Fibroblast of lung (primary cell): ENCODE measurements around the gene ITCH. TPM values are rescaled to one million over a fixed set of nuclear protein-coding genes. Genes with fewer than 3 reads are reported as not detected.
"Not testable (repeated sequence)": the region's sequence is repeated elsewhere in the genome, so short reads cannot be mapped to it uniquely, and the experiment has no call there.

Experiments used
- DNase-seq, 2 donors: peaks; one replicate each; pipeline versions ENCODE4 v3.0.0 to v3.0.0-alpha.2; 2010; ENCODE audit warnings: low read depth in 2 of 2
- H2AFZ ChIP-seq: 2 replicates; pipeline ENCODE4 v1.5.1; 2012; ENCODE audit warnings: low read length, control low read depth, inconsistent platforms
- H3K27ac ChIP-seq: 2 replicates; pipeline ENCODE4 v1.5.1; 2011; ENCODE audit warnings: low read length, control low read depth; ENCODE audit not compliant: insufficient read depth
- H3K27me3 ChIP-seq: 2 replicates; pipeline ENCODE4 v1.5.1; 2011; ENCODE audit warnings: mild to moderate bottlenecking, low read length; ENCODE audit not compliant: control insufficient read depth, insufficient read depth
- H3K36me3 ChIP-seq: 2 replicates; pipeline ENCODE4 v1.5.1; 2011; ENCODE audit warnings: low read length; ENCODE audit not compliant: control insufficient read depth, insufficient read depth
- H3K4me1 ChIP-seq: 2 replicates; pipeline ENCODE4 v1.5.1; 2011; ENCODE audit warnings: low read length; ENCODE audit not compliant: control insufficient read depth, insufficient read depth; ENCODE audit errors: extremely low read depth
- H3K4me2 ChIP-seq: 2 replicates; pipeline ENCODE4 v1.5.1; 2011; ENCODE audit warnings: low read length, control low read depth; ENCODE audit not compliant: insufficient read depth; ENCODE audit errors: extremely low read depth
- H3K4me3 ChIP-seq, 4 experiments: fragments of 200-600 bp in 1 of 4; sonication (generic) in 1 of 4; replicated peaks in 1 of 4; 2 replicates each; pipeline ENCODE4 v1.5.1; 2011 to 2016; ENCODE audit warnings: low read length in 4 of 4, low read depth in 3 of 4, mild to moderate bottlenecking in 3 of 4, control low read depth in 2 of 4, inconsistent platforms in 1 of 4, mixed read lengths in 1 of 4; ENCODE audit not compliant: insufficient read depth in 1 of 4; ENCODE audit errors: control extremely low read depth in 1 of 4
- H3K79me2 ChIP-seq: 2 replicates; pipeline ENCODE4 v1.5.1; 2012; ENCODE audit warnings: mild to moderate bottlenecking, low read length, inconsistent platforms; ENCODE audit not compliant: control insufficient read depth, insufficient read depth
- H3K9ac ChIP-seq: 2 replicates; pipeline ENCODE4 v1.5.1; 2011; ENCODE audit warnings: mild to moderate bottlenecking, low read length, control low read depth; ENCODE audit not compliant: insufficient read depth
- H3K9me3 ChIP-seq: 2 replicates; pipeline ENCODE4 v1.5.1; 2012; ENCODE audit warnings: low read depth, low read length; ENCODE audit not compliant: control insufficient read depth, insufficient read depth
- H4K20me1 ChIP-seq: 2 replicates; pipeline ENCODE4 v1.5.1; 2011; ENCODE audit warnings: low read length; ENCODE audit not compliant: control insufficient read depth, insufficient read depth; ENCODE audit errors: extremely low read depth
- EZH2 ChIP-seq: IDR thresholded peaks from 2 replicates; pipeline ENCODE4 v1.5.1; 2012; ENCODE audit warnings: low read length, control low read depth, mild to moderate bottlenecking; ENCODE audit errors: missing control alignments
- polyA plus RNA-seq, 2 donors: library from polyadenylated mRNA; depleted of rRNA in 1 of 2; stranded (reverse) in 1 of 2; unstranded in 1 of 2; fragments of >200 nt; gene quantifications; 2 replicates each; pipeline ENCODE4 v1.2.1, GENCODE V29; 2011 to 2012; ENCODE audit warnings: missing spikeins in 1 of 2
- total RNA-seq: library from RNA; depleted of rRNA; stranded (reverse); fragments of >200 nt; gene quantifications from 2 replicates; pipeline ENCODE4 v1.2.1, GENCODE V29; 2014
- TF ChIP-seq, protein P1 (sequence below), 2 donors: IDR thresholded peaks in 1 of 2; conservative IDR thresholded peaks in 1 of 2; 1 replicate in 1 of 2; 2 replicates in 1 of 2; pipeline ENCODE4 v1.5.1; 2011 to 2012; ENCODE audit warnings: low read length in 2 of 2, control low read depth in 1 of 2, inconsistent platforms in 1 of 2, low read depth in 1 of 2, mild to moderate bottlenecking in 1 of 2

ITCH gene
- total and polyA plus RNA-seq, 2 donors (not counting 1 experiment from before 2014, with no cell fraction given): 25.0 to 77.6 TPM

DNA sequence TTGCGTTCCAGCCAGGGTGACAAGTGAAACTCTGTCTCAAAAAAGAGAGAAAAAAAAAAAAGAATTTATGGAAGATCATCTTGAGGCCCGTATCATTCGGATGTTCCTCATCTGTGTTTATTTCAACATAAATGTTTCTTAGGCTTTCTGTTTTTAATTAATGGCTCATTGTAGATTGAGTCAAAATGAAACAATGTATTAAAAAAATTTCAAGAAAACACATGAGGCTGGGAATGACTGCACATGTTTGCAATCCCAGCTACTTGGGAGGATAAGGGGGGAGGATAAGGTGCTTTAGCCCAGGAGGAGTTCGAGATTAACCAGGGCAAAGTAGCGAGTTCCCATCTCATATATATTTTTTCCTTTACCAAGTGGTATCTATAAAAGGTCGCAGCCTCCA lies 47.3 kb downstream of the ITCH start:
- Histone ChIP-seq H3K27me3 (no peaks in the 10 kb centered on the region), H3K79me2 (peaks cover 12% of the 10 kb centered on the region), H3K36me3 (peaks cover 4% of the 10 kb centered on the region), H2AFZ (no peak overlapping the region), H3K9me3 (no peaks in the 10 kb centered on the region), H3K4me3 (no peak overlapping the region), H3K9ac (no peak overlapping the region), H4K20me1 (no peaks in the 10 kb centered on the region), H3K4me2 (no peak overlapping the region), H3K27ac (no peak overlapping the region), H3K4me1 (no peaks in the 10 kb centered on the region)
- DNase-seq: no peak
- TF ChIP-seq EZH2: no peak
- TF ChIP-seq, protein P1, sequence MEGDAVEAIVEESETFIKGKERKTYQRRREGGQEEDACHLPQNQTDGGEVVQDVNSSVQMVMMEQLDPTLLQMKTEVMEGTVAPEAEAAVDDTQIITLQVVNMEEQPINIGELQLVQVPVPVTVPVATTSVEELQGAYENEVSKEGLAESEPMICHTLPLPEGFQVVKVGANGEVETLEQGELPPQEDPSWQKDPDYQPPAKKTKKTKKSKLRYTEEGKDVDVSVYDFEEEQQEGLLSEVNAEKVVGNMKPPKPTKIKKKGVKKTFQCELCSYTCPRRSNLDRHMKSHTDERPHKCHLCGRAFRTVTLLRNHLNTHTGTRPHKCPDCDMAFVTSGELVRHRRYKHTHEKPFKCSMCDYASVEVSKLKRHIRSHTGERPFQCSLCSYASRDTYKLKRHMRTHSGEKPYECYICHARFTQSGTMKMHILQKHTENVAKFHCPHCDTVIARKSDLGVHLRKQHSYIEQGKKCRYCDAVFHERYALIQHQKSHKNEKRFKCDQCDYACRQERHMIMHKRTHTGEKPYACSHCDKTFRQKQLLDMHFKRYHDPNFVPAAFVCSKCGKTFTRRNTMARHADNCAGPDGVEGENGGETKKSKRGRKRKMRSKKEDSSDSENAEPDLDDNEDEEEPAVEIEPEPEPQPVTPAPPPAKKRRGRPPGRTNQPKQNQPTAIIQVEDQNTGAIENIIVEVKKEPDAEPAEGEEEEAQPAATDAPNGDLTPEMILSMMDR (conservative IDR thresholded peaks at IDR 0.05 in 1 of 2, IDR thresholded peaks at IDR 0.05 in 1 of 2; ENCODE audit: low read depth in 1 of 2, low read length in 2 of 2): no peak

DNA sequence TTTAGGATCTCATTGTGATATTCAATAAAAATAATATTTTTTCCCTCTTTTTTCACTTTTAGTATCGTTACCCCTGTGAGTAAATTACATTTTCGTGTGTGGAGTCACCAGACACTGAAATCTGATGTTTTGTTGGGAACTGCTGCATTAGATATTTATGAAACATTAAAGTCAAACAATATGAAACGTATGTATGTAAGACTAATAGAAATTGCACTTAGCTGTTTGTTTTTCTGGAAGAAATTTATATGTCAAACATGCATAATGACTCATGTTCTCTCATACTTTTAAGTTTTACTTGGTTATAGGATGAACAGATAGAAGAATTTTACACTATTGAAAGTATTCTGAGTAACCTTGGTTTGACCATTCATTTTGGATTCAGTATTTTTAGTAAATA lies 49.4 kb downstream of the ITCH start:
- Histone ChIP-seq H3K36me3 (peaks cover 4% of the 10 kb centered on the region), H3K9ac (no peak overlapping the region), H3K4me1 (no peaks in the 10 kb centered on the region), H2AFZ (no peak overlapping the region), H3K4me3 (no peak overlapping the region), H4K20me1 (no peaks in the 10 kb centered on the region), H3K27me3 (no peaks in the 10 kb centered on the region), H3K27ac (no peak overlapping the region), H3K79me2 (peaks cover 1% of the 10 kb centered on the region), H3K4me2 (no peak overlapping the region), H3K9me3 (no peaks in the 10 kb centered on the region)
- no peak for DNase-seq
- TF ChIP-seq, protein P1 (conservative IDR thresholded peaks at IDR 0.05 in 1 of 2, IDR thresholded peaks at IDR 0.05 in 1 of 2; ENCODE audit: low read depth in 1 of 2, low read length in 2 of 2): no peak
- TF ChIP-seq EZH2: no peak

DNA sequence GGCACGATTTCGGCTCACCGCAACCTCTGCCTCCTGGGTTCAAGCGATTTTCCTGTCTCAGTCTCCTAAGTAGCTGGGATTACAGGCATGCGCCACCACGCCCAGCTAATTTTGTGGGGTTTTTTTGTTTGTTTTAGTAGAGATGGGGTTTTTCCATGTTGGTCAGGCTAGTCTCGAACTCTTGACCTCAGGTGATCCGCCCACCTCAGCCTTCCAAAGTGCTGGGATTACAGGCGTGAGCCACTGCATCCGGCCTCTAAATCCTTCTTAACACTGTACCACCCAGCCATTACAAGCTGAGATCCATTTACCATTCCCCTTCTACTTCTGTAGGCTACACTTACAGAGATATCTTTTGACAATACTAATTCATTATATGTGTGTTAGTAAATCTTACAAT lies 51.5 kb downstream of the ITCH start:
- not testable (repeated sequence) for H3K9ac ChIP-seq, H2AFZ ChIP-seq, H4K20me1 ChIP-seq, H3K79me2 ChIP-seq, H3K4me2 ChIP-seq, H3K36me3 ChIP-seq, H3K4me1 ChIP-seq, H3K27me3 ChIP-seq, H3K9me3 ChIP-seq, DNase-seq, H3K27ac ChIP-seq, H3K4me3 ChIP-seq
